H1 (cell line): ENCODE measurements around the gene NR2F6. TPM values are rescaled to one million over a fixed set of nuclear protein-coding genes. Genes with fewer than 3 reads are reported as not detected.

Experiments
- CTCF ChIA-PET: fragments of 300-600 bp; sonication (Branson Sonifier 250); formaldehyde crosslinking; loops from one replicate; lab custom pipeline; 2021; ENCODE audit not compliant: partially characterized antibody; lab: Charles Lee
- POLR2A ChIA-PET: fragments of 300-600 bp; sonication (Branson Sonifier 250); formaldehyde crosslinking; loops from one replicate; lab custom pipeline; 2021; ENCODE audit warnings: inconsistent platforms; ENCODE audit not compliant: partially characterized antibody; lab: Charles Lee
- DNase-seq, 2 experiments: peaks; one replicate each; pipeline versions ENCODE4 v3.0.0 to v3.0.0-alpha.2; 2010 to 2022; ENCODE audit warnings: low spot score in 2 of 2, low read depth in 1 of 2, mixed read lengths in 1 of 2
- FAIRE-seq: peaks from 2 replicates; lab custom pipeline; 2011; peaks lifted over from hg19 to GRCh38; lab: Jason Lieb, UNC
- H2AFZ ChIP-seq: 2 replicates; pipeline ENCODE4 v1.8.1; 2012; ENCODE audit warnings: low read length, inconsistent platforms
- H2AK5ac ChIP-seq: 2 replicates; pipeline ENCODE4 v1.6.1; 2013; ENCODE audit warnings: low read depth, low read length
- H2BK120ac ChIP-seq: replicated peaks from 2 replicates; pipeline ENCODE3; 2013; ENCODE audit warnings: low read depth, low read length, inconsistent platforms
- H2BK12ac ChIP-seq: 2 replicates; pipeline ENCODE4 v1.6.1; 2013; ENCODE audit warnings: low read depth, low read length
- H2BK15ac ChIP-seq: 2 replicates; pipeline ENCODE4 v1.6.1; 2013; ENCODE audit warnings: low read length
- H2BK20ac ChIP-seq: 2 replicates; pipeline ENCODE4 v1.6.1; 2013; ENCODE audit warnings: low read length
- H2BK5ac ChIP-seq: 2 replicates; pipeline ENCODE4 v1.6.1; 2013; ENCODE audit warnings: low read depth, low read length
- H3K14ac ChIP-seq: 2 replicates; pipeline ENCODE4 v1.6.1; 2013; ENCODE audit warnings: inconsistent platforms; ENCODE audit not compliant: insufficient read length
- H3K18ac ChIP-seq: 2 replicates; pipeline ENCODE4 v1.6.1; 2013; ENCODE audit warnings: low read length; ENCODE audit errors: extremely low read depth
- H3K23ac ChIP-seq: 2 replicates; pipeline ENCODE4 v1.6.1; 2013; ENCODE audit warnings: inconsistent platforms; ENCODE audit not compliant: insufficient read length
- H3K23me2 ChIP-seq: 2 replicates; pipeline ENCODE4 v1.6.1; 2013; ENCODE audit warnings: low read depth, low read length
- H3K27ac ChIP-seq: 2 replicates; pipeline ENCODE4 v1.6.1; 2011; ENCODE audit warnings: low read depth, low read length, inconsistent platforms
- H3K27me3 ChIP-seq, 4 experiments: replicated peaks in 1 of 4; 1 replicate in 1 of 4; 2 replicates in 3 of 4; pipeline versions ENCODE4 v1.6.1 to v1.8.1; 2011 to 2013; ENCODE audit warnings: low read length in 3 of 4, mild to moderate bottlenecking in 3 of 4, inconsistent platforms in 2 of 4, mixed read lengths in 2 of 4, moderate library complexity in 1 of 4; ENCODE audit not compliant: control insufficient read depth in 3 of 4, insufficient read depth in 3 of 4; ENCODE audit errors: extremely low read depth in 1 of 4
- H3K36me3 ChIP-seq, 4 experiments: 2 replicates each; pipeline versions ENCODE4 v1.6.1 to v1.8.1; 2011 to 2013; ENCODE audit warnings: mild to moderate bottlenecking in 4 of 4, low read length in 3 of 4, moderate library complexity in 2 of 4, control low read depth in 1 of 4, inconsistent platforms in 1 of 4; ENCODE audit not compliant: insufficient read depth in 4 of 4, control insufficient read depth in 2 of 4
- H3K4ac ChIP-seq: replicated peaks from 2 replicates; pipeline ENCODE3; 2013; ENCODE audit warnings: low read length, low read depth, mixed read lengths, inconsistent platforms; ENCODE audit not compliant: insufficient read length
- H3K4me1 ChIP-seq, 4 experiments: replicated peaks in 1 of 4; 1 replicate in 1 of 4; 2 replicates in 3 of 4; pipeline versions ENCODE4 v1.6.1 to v1.8.1; 2011 to 2013; ENCODE audit warnings: low read length in 3 of 4, inconsistent platforms in 2 of 4, mixed read lengths in 1 of 4; ENCODE audit not compliant: insufficient read depth in 4 of 4, control insufficient read depth in 3 of 4
- H3K4me2 ChIP-seq, 2 experiments: 2 replicates each; pipeline versions ENCODE4 v1.6.1 to v1.8.1; 2011 to 2013; ENCODE audit warnings: low read depth in 2 of 2, low read length in 2 of 2, control low read depth in 1 of 2, inconsistent platforms in 1 of 2, mild to moderate bottlenecking in 1 of 2; ENCODE audit not compliant: insufficient read depth in 1 of 2
- H3K4me3 ChIP-seq, 4 experiments: fragments of 200-600, 300-600 bp in 1 of 4; sonication (generic), shearing (Covaris generic), sonication (Bioruptor Twin) in 1 of 4; 2 replicates each; pipeline versions ENCODE4 v1.5.1 to v1.8.1; 2011 to 2016; ENCODE audit warnings: low read length in 4 of 4, low read depth in 3 of 4, control low read depth in 2 of 4, inconsistent platforms in 2 of 4, mild to moderate bottlenecking in 2 of 4, mixed read lengths in 1 of 4, moderate library complexity in 1 of 4; ENCODE audit not compliant: insufficient read depth in 2 of 4; ENCODE audit errors: extremely low read depth in 1 of 4
- H3K56ac ChIP-seq: replicated peaks from 2 replicates; pipeline ENCODE3; 2013; ENCODE audit warnings: low read depth, mild to moderate bottlenecking, mixed read lengths, low read length, inconsistent platforms; ENCODE audit not compliant: insufficient read length
- H3K79me1 ChIP-seq: 2 replicates; pipeline ENCODE4 v1.6.1; 2013; ENCODE audit warnings: low read depth, low read length, control low read depth
- H3K79me2 ChIP-seq, 2 experiments: 2 replicates each; pipeline versions ENCODE4 v1.6.1 to v1.8.1; 2012 to 2013; ENCODE audit warnings: low read length in 2 of 2, mild to moderate bottlenecking in 2 of 2, inconsistent platforms in 1 of 2; ENCODE audit not compliant: insufficient read depth in 2 of 2, control insufficient read depth in 1 of 2
- H3K9ac ChIP-seq, 4 experiments: replicated peaks in 1 of 4; 1 replicate in 1 of 4; 2 replicates in 3 of 4; pipeline versions ENCODE4 v1.6.1 to v1.8.1; 2011 to 2013; ENCODE audit warnings: low read depth in 3 of 4, low read length in 3 of 4, control low read depth in 2 of 4, mild to moderate bottlenecking in 2 of 4, moderate library complexity in 2 of 4, inconsistent platforms in 1 of 4; ENCODE audit errors: extremely low read depth in 1 of 4
- H3K9me3 ChIP-seq, 2 experiments: 2 replicates each; pipeline versions ENCODE4 v1.6.1 to v1.8.1; 2012 to 2013; ENCODE audit warnings: mild to moderate bottlenecking in 2 of 2, moderate library complexity in 2 of 2, control low read depth in 1 of 2, inconsistent platforms in 1 of 2, low read depth in 1 of 2, low read length in 1 of 2, mixed read lengths in 1 of 2; ENCODE audit not compliant: insufficient read depth in 2 of 2
- H4K20me1 ChIP-seq, 2 experiments: replicated peaks in 1 of 2; 2 replicates each; pipeline versions ENCODE3 to v1.8.1; 2011 to 2013; ENCODE audit warnings: inconsistent platforms in 2 of 2, low read length in 2 of 2, mild to moderate bottlenecking in 1 of 2; ENCODE audit not compliant: insufficient read depth in 2 of 2, control insufficient read depth in 1 of 2
- H4K5ac ChIP-seq: 2 replicates; pipeline ENCODE4 v1.6.1; 2013; ENCODE audit warnings: low read length, low read depth, mixed read lengths, inconsistent platforms; ENCODE audit not compliant: insufficient read length
- H4K8ac ChIP-seq: 2 replicates; pipeline ENCODE4 v1.8.0; 2013; ENCODE audit warnings: mild to moderate bottlenecking, moderate library complexity, low read length, inconsistent platforms; ENCODE audit not compliant: insufficient read depth; ENCODE audit errors: extremely low read depth
- H4K91ac ChIP-seq: replicated peaks from 2 replicates; pipeline ENCODE3; 2013; ENCODE audit warnings: low read length, mixed read lengths, inconsistent platforms; ENCODE audit not compliant: insufficient read length
- ASH2L ChIP-seq: fragments of 200-600, 300-600 bp; sonication (generic); IDR thresholded peaks from one replicate; pipeline ENCODE4 v1.7.1; 2017; ENCODE audit warnings: low read length
- CBX5 ChIP-seq: fragments of 300-800, 300-1000 bp; sonication (generic); IDR thresholded peaks from 2 replicates; pipeline ENCODE4 v1.7.1; 2016; ENCODE audit warnings: antibody characterized with exemption, low read length, low read depth
- CREB1 ChIP-seq: IDR thresholded peaks from 2 replicates; pipeline ENCODE4 v1.6.1; 2012; ENCODE audit warnings: inconsistent platforms
- CTCF ChIP-seq, 3 experiments: IDR thresholded peaks; 1 replicate in 2 of 3; 2 replicates in 1 of 3; pipeline versions ENCODE4 v1.5.1 to v1.6.1; 2011; ENCODE audit warnings: low read length in 3 of 3, mild to moderate bottlenecking in 3 of 3, inconsistent platforms in 2 of 3, low read depth in 1 of 3, moderate library complexity in 1 of 3; ENCODE audit not compliant: insufficient read depth in 1 of 3; ENCODE audit errors: control extremely low read depth in 1 of 3
- JUND ChIP-seq: IDR thresholded peaks from 2 replicates; pipeline ENCODE4 v1.6.1; 2011; ENCODE audit warnings: mild to moderate bottlenecking, improper control_type of control experiment, low read length
- KDM1A ChIP-seq: fragments of 200-600, 300-600 bp; sonication (generic); IDR thresholded peaks from 2 replicates; pipeline ENCODE4 v1.7.1; 2016; ENCODE audit warnings: mild to moderate bottlenecking, low read length, borderline replicate concordance
- NANOG ChIP-seq: IDR thresholded peaks from 2 replicates; pipeline ENCODE4 v1.6.1; 2011; ENCODE audit warnings: low read length, low read depth, mild to moderate bottlenecking, inconsistent platforms; ENCODE audit not compliant: insufficient read depth, poor library complexity, severe bottlenecking
- RAD21 ChIP-seq, 2 experiments: IDR thresholded peaks in 1 of 2; conservative IDR thresholded peaks in 1 of 2; 2 replicates each; pipeline ENCODE4 v1.6.1; 2011; ENCODE audit warnings: low read depth in 2 of 2, low read length in 2 of 2, improper control_type of control experiment in 1 of 2, inconsistent platforms in 1 of 2, mild to moderate bottlenecking in 1 of 2, moderate library complexity in 1 of 2
- SIX5 ChIP-seq: IDR thresholded peaks from 2 replicates; pipeline ENCODE4 v1.6.1; 2011; ENCODE audit warnings: mild to moderate bottlenecking, low read depth, low read length
- SRF ChIP-seq: IDR thresholded peaks from 2 replicates; pipeline ENCODE4 v1.6.1; 2011; ENCODE audit warnings: mild to moderate bottlenecking, low read depth, low read length, moderate library complexity
- USF2 ChIP-seq: IDR thresholded peaks from 2 replicates; pipeline ENCODE4 v1.6.1; 2011; ENCODE audit warnings: low read length, improper control_type of control experiment
- WGBS, 2 experiments: shearing (Covaris generic) in 1 of 2; methylation state at CpG; one replicate each; pipeline versions ENCODE4 v1.1.6 to v1.1.7; 2013 to 2015; ENCODE audit warnings: low lambda C conversion rate in 2 of 2, mixed read lengths in 2 of 2, inconsistent platforms in 1 of 2, low coverage in 1 of 2, missing lambda C conversion rate in 1 of 2; ENCODE audit not compliant: insufficient replicate concordance in 2 of 2, insufficient coverage in 1 of 2, insufficient read length in 1 of 2; ENCODE audit errors: extremely low coverage in 1 of 2, missing lambda C conversion rate in 1 of 2; 5-methylcytosine and 5-hydroxymethylcytosine counted together
- polyA plus RNA-seq, 7 experiments: library from polyadenylated mRNA; depleted of rRNA in 3 of 7; stranded (reverse) in 5 of 7; unstranded in 2 of 7; fragments of >200 nt in 5 of 7; fragments of 200-250 nt in 2 of 7; gene quantifications; 1 replicate in 5 of 7; 2 replicates in 1 of 7; 4 replicates in 1 of 7; pipeline versions ENCODE4 v1.2.1 to v1.2.3, GENCODE V29; 2011 to 2013; ENCODE audit warnings: missing spikeins in 2 of 7, mixed read lengths in 2 of 7
- total RNA-seq: library from RNA; stranded (reverse); fragmentation: NEBNext Ultra II Directional; extraction: Animal tissue kit (Norgen Biotek cat#: 25700); gene quantifications from 2 replicates; pipeline ENCODE4 v1.2.1, GENCODE V29; 2021

NR2F6 gene
- total and polyA plus RNA-seq, 2 of the 8 experiments (the other 6 are each of a cell fraction or from before 2014, with no cell fraction given), result 99.7 to 114 TPM

- Histone ChIP-seq H3K79me1 (no peaks in the 10 kb centered on the region), H2AFZ (no peak overlapping the region), H3K9me3 (no peaks in the 10 kb centered on the region), H4K20me1 (peaks cover 3 to 5% of the 10 kb centered on the region in 2 experiments), H4K91ac (no peak overlapping the region), H2BK120ac (no peak overlapping the region), H3K27ac (no peak overlapping the region), H3K23ac (no peak overlapping the region), H2BK12ac (no peak overlapping the region), H2AK5ac (no peak overlapping the region), H3K36me3 (peaks cover 9 to 38% (median 21%) of the 10 kb centered on the region in 4 experiments), H3K79me2 (no peaks in the 10 kb centered on the region), H3K4ac (no peak overlapping the region), H2BK20ac (no peak overlapping the region), H3K18ac (no peak overlapping the region), H2BK15ac (no peak overlapping the region), H3K23me2 (peaks cover 2% of the 10 kb centered on the region; the same call in 1 of the 2 replicates), H3K56ac (no peak overlapping the region), H3K9ac (no peak overlapping the region), H3K4me1 (no peaks in the 10 kb centered on the region), H4K5ac (no peak overlapping the region), H3K4me3 (no peak overlapping the region), H2BK5ac (no peak overlapping the region), H3K14ac (no peak overlapping the region), H4K8ac (no peak overlapping the region), H3K4me2 (no peak overlapping the region), H3K27me3 (no peaks in the 10 kb centered on the region)
- no peak for DNase-seq
- no peak for FAIRE-seq
- ChIA-PET POLR2A (no interaction called here), CTCF (no interaction called here)
- 99 to 100% methylated on average over 3 to 6 of the region's 7 CpGs for WGBS, 2 experiments
- no peak for TF ChIP-seq SRF
- no peak for TF ChIP-seq CBX5
- TF ChIP-seq USF2, result no peak
- TF ChIP-seq CTCF (IDR thresholded peaks at IDR 0.05; ENCODE audit: control extremely low read depth in 1 of 3, insufficient read depth in 1 of 3, low read depth in 1 of 3, low read length in 3 of 3), result no peak
- TF ChIP-seq KDM1A, result no peak
- TF ChIP-seq SIX5, result no peak
- TF ChIP-seq CREB1, result no peak
- no peak for TF ChIP-seq NANOG
- TF ChIP-seq RAD21 (IDR thresholded peaks at IDR 0.05 in 1 of 2, conservative IDR thresholded peaks at IDR 0.05 in 1 of 2; ENCODE audit: low read depth in 2 of 2, low read length in 2 of 2), result no peak
- TF ChIP-seq JUND, result no peak
- TF ChIP-seq ASH2L, result no peak
Observed at GRCh38 chr19:17196610-17197009, 49.1 kb downstream of the NR2F6 start.
